ENCODE results near the gene TGDS.
A peak's percentile ranks its signal among the peaks of the same experiment; 100 is the strongest.

The TGDS gene

DNA sequence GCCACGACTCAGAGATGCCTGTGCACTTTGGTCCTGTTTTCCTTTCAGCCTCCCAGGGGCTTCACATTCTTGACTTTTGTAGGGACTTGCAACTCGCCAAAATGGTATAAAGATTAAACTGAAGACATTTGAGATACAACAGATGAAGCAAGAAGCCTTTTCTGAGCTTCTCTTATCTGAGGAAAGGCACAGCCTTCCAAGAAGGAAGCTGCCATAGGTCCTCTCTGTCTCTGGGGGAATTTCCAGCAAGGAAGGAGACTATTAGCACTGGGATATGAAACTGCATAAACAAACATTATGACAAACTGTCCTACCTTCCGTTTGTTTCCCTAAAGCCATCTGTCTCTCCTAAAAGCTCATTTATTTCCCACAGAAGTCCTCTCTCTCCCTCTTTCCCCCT lies 39.3 kb downstream of the TGDS start:
- Histone ChIP-seq H3K27me3 (ENCODE audit: insufficient read depth, low read length) (no peaks in the 10 kb centered on the region), H3K4me3 (ENCODE audit: low read length) (no peak overlapping the region), H2AFZ (ENCODE audit: low read depth, low read length) (no peak overlapping the region), H3K36me3 (ENCODE audit: insufficient read depth, low read length) (no peaks in the 10 kb centered on the region), H3K9me3 (ENCODE audit: low read length) (no peaks in the 10 kb centered on the region), H3K4me1 (ENCODE audit: insufficient read depth, low read length) (peaks cover 10% of the 10 kb centered on the region)

DNA sequence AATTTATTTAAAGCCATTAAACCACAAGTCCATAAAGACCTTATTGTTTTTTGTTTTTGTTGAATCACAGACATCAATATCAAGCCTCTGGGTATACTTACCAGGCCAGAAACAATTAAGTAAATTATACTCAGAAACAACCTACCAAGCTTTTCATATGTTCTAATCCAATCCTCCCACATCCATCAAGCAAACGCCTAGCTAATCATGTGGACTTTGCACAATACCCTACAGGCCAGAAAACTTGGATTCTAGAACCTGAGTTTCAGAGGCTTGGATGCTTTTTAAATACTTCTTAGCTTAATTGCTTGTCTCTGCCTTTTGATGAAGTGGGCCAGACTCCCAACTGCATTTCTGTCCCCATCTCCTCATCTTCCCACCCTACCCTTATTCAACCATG lies 39.9 kb downstream of the TGDS start:
- Histone ChIP-seq H3K27me3 (ENCODE audit: insufficient read depth, low read length) (no peaks in the 10 kb centered on the region), H2AFZ (ENCODE audit: low read depth, low read length) (no peak overlapping the region), H3K4me3 (ENCODE audit: low read length) (no peak overlapping the region), H3K9me3 (ENCODE audit: low read length) (no peaks in the 10 kb centered on the region), H3K36me3 (ENCODE audit: insufficient read depth, low read length) (no peaks in the 10 kb centered on the region), H3K4me1 (ENCODE audit: insufficient read depth, low read length) (peaks cover 10% of the 10 kb centered on the region)

DNA sequence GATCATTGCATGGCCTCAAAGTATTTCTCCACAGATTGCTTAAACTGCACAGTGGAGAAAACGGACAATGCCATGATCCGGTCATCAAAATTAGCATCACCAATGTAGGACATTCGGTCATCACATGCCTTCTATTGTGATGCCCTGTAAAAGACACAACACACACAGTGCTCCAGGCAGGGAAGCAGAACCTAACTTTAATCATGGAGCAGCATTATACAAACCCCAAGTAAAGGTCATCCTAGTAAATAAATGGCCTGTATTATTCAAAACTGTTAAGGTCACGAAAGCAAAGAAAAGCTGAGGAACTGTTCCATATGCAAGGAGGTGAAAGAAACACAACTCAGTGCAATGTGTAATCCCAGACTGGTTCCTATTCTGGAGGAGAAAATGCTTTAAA lies 42.2 kb downstream of the TGDS start:
- no peaks in the 10 kb centered on the region for H3K36me3 ChIP-seq (ENCODE audit: insufficient read depth, low read length)
- no peaks in the 10 kb centered on the region for H3K27me3 ChIP-seq (ENCODE audit: insufficient read depth, low read length)
- peaks cover 10% of the 10 kb centered on the region for H3K4me1 ChIP-seq (ENCODE audit: insufficient read depth, low read length)
- no peak overlapping the region for H3K4me3 ChIP-seq (ENCODE audit: low read length)
- H3K9me3 ChIP-seq (ENCODE audit: low read length) = no peaks in the 10 kb centered on the region
- no peak overlapping the region for H2AFZ ChIP-seq (ENCODE audit: low read depth, low read length)

DNA sequence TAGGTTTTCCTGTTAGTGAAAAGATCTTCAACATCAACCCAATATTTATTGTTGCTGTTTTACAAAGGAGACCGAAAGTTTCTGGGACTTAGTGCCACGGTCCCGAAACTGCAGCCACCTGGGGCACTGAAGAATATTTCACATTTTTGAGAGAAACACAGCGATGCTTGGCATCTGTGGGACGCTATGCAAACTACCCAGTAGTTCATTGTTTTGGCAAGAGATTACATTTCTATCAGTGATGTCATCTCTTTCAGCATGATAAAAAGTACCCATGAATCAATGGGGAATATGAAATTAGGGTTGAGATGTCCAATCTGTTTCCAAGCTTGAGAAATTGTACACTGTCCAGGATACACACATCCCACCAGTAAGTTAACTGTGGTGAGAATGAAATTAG lies 43.9 kb downstream of the TGDS start:
- Histone ChIP-seq H3K36me3 (ENCODE audit: insufficient read depth, low read length) (no peaks in the 10 kb centered on the region), H3K4me3 (ENCODE audit: low read length) (no peak overlapping the region), H3K4me1 (ENCODE audit: insufficient read depth, low read length) (peaks cover 10% of the 10 kb centered on the region), H2AFZ (ENCODE audit: low read depth, low read length) (no peak overlapping the region), H3K27me3 (ENCODE audit: insufficient read depth, low read length) (no peaks in the 10 kb centered on the region), H3K9me3 (ENCODE audit: low read length) (no peaks in the 10 kb centered on the region)

DNA sequence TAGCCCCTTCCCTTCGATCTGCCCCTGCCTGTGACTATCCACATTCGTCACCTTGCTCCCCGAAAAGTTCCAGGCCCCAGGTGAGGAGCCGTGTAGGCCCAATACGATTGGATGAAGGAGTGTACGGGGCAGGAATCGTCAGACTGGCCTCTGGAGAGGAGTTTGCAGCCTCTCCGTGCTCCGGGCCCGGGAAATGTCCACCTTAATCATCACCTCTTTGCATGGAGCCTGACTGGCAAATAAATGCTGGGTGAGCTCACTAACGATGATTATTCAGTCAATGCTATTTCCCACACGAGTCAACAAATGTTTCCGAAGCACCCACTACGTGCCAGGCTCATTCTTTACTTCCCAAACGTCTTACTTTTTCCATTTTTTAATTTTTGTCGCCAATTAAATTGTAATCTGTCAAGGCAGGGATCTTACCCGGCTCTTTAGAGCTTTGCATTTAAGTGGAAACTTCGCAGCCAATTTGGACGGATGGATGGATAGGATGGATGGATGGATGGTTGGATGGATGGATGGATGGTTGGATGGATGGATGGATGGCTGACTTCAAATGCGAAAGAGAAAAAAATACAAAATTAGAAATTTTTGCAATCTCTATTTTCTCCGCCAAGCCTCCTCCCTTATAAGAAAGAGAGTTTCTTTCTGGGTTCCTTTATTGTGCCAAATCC lies 45.8 kb downstream of the TGDS start:
- Histone ChIP-seq H3K36me3 (ENCODE audit: insufficient read depth, low read length) (no peaks in the 10 kb centered on the region), H3K9me3 (ENCODE audit: low read length) (no peaks in the 10 kb centered on the region), H3K4me3 (ENCODE audit: low read length) (peak overlapping the region; percentile 62), H3K4me1 (ENCODE audit: insufficient read depth, low read length) (peaks cover 17% of the 10 kb centered on the region), H3K27me3 (ENCODE audit: insufficient read depth, low read length) (no peaks in the 10 kb centered on the region), H2AFZ (ENCODE audit: low read depth, low read length) (peak overlapping the region; percentile 95)

DNA sequence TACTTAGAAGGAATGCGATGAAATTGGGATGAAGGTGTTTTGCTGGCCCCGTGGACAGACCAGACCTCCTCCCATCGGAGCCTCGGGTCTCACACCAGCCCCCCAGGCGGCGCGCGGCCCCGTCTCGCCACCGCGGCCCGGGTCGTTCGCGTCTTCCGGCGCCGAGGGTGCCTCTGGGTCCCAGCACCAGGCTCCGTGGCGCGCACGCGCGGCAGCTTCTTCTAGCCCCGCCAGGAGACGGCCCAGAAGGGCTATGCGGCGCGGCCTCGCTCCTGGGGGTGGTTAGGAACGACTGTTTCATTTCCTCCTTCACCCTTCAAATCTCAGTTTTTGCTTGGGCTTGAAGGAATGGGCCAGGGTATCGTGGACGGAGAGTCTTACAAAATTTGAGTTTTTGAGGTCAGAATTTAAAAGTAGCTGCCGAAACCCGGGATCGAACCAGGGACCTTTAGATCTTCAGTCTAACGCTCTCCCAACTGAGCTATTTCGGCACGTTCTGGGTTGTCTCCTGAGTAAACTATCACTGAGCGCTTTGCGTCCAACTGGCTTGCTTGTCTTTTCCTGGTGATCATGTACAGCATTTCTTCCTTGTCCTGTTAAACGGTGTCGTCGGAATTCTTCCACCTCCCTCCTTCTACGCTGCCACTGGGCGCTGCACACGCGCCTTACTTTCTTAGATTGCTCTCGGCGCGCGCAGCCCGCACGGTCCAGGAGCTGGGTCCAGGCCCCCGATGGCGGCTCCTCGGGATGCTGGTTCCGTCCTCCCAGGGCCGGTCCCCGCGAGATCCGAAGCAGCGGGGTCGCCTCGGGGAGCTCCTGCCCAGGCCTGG lies 46.5 kb downstream of the TGDS start:
- peak overlapping the region; percentile 62 for H3K4me3 ChIP-seq (ENCODE audit: low read length)
- H3K9me3 ChIP-seq (ENCODE audit: low read length) = no peaks in the 10 kb centered on the region
- H3K36me3 ChIP-seq (ENCODE audit: insufficient read depth, low read length) = no peaks in the 10 kb centered on the region
- no peaks in the 10 kb centered on the region for H3K27me3 ChIP-seq (ENCODE audit: insufficient read depth, low read length)
- H3K4me1 ChIP-seq (ENCODE audit: insufficient read depth, low read length) = peaks cover 17% of the 10 kb centered on the region
- peak overlapping the region; percentile 95 for H2AFZ ChIP-seq (ENCODE audit: low read depth, low read length)

DNA sequence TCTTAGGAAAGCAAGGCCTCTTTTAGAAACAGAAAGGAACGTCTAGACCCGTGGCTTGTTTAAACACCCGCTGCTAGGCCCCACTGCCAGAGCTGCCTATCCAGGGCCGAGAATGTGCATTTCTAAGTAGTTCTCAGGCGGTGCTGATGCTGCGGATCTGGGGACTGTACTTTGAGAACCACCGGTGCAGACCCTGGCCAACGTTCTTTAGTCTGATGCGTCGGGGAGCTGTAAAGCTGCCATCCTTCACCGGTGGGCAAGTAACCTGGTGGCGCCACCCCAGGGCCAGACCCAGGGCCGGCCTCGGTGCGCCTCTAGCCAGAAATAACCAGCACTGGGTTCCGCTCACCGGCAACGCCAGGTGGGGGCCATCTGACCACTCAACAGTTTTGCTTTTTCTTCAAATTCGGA lies 47.1 kb downstream of the TGDS start:
- Histone ChIP-seq H3K4me3 (ENCODE audit: low read length) (peak overlapping the region; percentile 62), H3K27me3 (ENCODE audit: insufficient read depth, low read length) (no peaks in the 10 kb centered on the region), H3K9me3 (ENCODE audit: low read length) (no peaks in the 10 kb centered on the region)

DNA sequence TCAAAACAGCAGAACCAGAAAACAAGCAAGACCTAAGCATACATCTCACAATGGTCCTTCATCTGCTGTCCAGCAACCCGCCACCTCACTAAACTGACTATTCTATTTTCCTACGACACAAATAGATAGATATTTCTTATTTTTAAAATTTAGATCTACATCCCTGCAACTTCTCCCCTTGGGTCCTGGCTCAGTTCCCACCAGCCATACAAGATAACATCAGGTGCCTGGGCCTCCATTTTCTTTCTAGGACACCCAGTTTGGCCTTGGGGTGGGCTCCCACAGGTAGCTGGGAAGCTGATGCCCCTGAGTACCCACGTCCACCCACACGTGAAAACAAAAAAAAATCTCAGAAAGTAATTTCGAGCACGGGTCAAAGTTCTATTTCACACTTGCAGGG lies 47.6 kb downstream of the TGDS start:
- Histone ChIP-seq H3K4me3 (ENCODE audit: low read length) (peak overlapping the region; percentile 62), H3K4me1 (ENCODE audit: insufficient read depth, low read length) (peaks cover 11% of the 10 kb centered on the region), H3K27me3 (ENCODE audit: insufficient read depth, low read length) (no peaks in the 10 kb centered on the region), H3K36me3 (ENCODE audit: insufficient read depth, low read length) (no peaks in the 10 kb centered on the region), H2AFZ (ENCODE audit: low read depth, low read length) (peak overlapping the region; percentile 91), H3K9me3 (ENCODE audit: low read length) (no peaks in the 10 kb centered on the region)

More for the DNA sequence above, 47.1 kb downstream of the TGDS start:
- Histone ChIP-seq H2AFZ (ENCODE audit: low read depth, low read length) (peak overlapping the region; percentile 91), H3K4me1 (ENCODE audit: insufficient read depth, low read length) (peaks cover 15% of the 10 kb centered on the region), H3K36me3 (ENCODE audit: insufficient read depth, low read length) (no peaks in the 10 kb centered on the region)

DNA sequence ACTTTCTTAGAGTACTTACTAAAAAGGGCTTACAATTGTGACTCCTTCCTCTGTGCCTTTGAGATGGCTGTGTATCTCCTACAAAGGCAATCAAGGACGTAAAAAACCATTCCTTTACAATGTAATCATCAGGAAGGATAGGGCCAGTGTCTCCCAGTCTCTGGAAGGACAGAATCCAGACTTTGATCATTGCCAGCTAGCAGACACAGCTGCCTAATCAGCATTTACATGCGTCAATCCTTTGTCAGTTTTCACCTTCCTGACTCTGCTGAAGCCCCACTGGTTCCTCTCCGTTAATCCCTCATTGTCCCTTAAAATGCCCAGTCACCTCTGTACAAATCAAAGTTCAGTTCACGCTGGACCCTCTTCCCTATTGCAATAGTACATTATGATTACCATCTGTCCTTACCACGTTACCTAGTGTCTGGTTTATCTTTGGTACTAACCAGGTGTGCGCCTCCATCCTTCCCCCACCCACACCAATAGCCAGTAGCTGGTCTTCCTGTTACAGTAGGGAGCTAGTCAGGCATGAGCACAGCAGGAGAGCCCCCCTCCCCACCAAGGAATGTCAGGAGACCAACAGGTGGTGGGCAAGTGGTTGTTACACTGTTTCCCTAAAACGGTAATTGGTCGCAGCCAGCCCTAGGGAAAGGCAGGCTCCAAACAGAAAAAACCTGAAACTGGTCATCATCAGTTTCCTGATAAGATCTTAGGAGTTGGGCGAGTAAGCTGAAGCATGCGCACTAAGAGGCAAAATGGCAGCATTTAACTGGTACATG lies 49.7 kb downstream of the TGDS start:
- Histone ChIP-seq H3K4me3 (ENCODE audit: low read length) (no peak overlapping the region), H3K27me3 (ENCODE audit: insufficient read depth, low read length) (no peaks in the 10 kb centered on the region), H2AFZ (ENCODE audit: low read depth, low read length) (no peak overlapping the region), H3K9me3 (ENCODE audit: low read length) (no peaks in the 10 kb centered on the region), H3K36me3 (ENCODE audit: insufficient read depth, low read length) (no peaks in the 10 kb centered on the region), H3K4me1 (ENCODE audit: insufficient read depth, low read length) (peaks cover 7% of the 10 kb centered on the region)

DNA sequence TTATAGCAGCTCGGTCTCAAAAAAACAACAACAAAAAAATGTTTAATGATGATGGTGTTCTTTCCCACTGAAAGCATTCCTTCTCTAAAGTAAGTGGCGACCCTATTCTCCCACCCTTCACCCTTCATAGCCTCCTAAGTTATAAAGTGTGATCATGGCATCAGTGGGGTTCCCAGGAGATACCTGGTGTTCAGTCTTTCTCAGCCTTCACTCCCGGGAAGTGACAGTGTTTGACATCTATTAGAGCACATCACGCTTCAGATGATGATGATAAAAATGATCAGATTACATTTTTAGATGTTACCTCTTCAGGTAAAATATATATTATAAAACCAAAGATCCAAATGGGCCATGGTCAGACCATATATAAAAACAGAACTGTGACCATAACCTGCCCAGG lies 51.0 kb downstream of the TGDS start:
- Histone ChIP-seq H2AFZ (ENCODE audit: low read depth, low read length) (no peak overlapping the region), H3K4me1 (ENCODE audit: insufficient read depth, low read length) (peaks cover 7% of the 10 kb centered on the region), H3K36me3 (ENCODE audit: insufficient read depth, low read length) (no peaks in the 10 kb centered on the region), H3K27me3 (ENCODE audit: insufficient read depth, low read length) (peaks cover 2% of the 10 kb centered on the region), H3K4me3 (ENCODE audit: low read length) (no peak overlapping the region), H3K9me3 (ENCODE audit: low read length) (no peaks in the 10 kb centered on the region)

DNA sequence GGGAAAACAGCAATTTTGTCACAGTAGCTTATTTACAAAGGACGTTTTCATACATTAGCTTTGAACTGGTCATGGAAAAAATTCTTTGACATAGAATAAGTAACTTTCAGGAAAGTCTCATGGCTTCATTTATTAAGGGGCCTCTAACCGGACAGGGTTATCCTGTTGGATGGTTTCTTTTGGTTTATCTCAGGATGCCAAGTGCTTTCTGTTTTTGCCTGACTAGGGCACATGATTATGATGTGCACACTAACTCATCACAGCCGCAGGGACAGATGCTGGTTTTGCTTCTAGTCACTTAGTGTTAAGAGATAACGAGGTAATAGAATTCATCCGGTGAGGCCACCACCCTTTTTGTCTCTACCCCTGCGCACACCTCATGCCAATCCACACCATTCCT lies 53.0 kb downstream of the TGDS start:
- no peaks in the 10 kb centered on the region for H3K36me3 ChIP-seq (ENCODE audit: insufficient read depth, low read length)
- H3K4me3 ChIP-seq (ENCODE audit: low read length) = no peak overlapping the region
- H3K4me1 ChIP-seq (ENCODE audit: insufficient read depth, low read length) = peaks cover 7% of the 10 kb centered on the region
- H2AFZ ChIP-seq (ENCODE audit: low read depth, low read length) = no peak overlapping the region
- peaks cover 2% of the 10 kb centered on the region for H3K27me3 ChIP-seq (ENCODE audit: insufficient read depth, low read length)
- H3K9me3 ChIP-seq (ENCODE audit: low read length) = no peaks in the 10 kb centered on the region

DNA sequence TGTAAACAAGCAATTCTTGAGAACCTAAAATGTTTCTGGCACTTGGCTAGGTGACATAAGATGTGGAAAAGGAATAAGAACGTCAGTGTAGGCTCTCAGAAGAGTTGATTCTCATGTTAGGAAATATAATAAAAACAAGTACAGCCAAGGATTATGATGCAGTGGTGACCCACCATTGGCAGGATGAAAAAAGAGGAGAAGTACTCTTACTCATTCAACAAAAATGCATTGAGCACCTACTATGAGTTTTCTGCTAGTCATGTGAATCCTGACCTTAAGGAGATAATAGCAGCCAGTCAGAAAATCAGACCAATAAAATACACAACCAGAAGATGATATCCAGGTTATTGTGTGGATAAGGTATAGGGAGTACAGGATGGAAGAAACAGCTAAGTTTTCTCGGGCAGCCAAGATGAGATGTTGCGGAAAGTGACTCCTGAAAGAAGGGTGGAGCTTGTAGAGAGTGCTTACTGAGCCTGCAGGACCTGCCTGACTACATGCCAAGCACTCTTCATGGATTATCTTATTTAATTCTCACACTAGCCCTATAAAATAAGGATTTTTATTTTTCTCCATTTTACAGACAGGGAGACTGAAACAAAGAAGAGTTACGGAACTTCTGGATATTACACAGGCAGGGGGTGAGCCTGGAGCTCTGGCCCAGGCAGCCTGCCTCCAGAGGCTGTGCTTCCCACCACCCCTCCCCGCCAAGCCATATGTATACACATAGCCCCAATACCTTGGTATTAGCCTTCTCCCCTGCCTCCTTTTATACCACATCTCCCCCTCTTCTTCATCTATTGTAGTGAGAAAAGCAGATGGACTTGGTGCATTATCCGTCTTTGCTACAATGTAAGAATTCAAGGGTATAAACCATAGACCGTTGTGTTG lies 58.0 kb downstream of the TGDS start:
- peaks cover 2% of the 10 kb centered on the region for H3K27me3 ChIP-seq (ENCODE audit: insufficient read depth, low read length)
- no peaks in the 10 kb centered on the region for H3K9me3 ChIP-seq (ENCODE audit: low read length)
- no peak overlapping the region for H3K4me3 ChIP-seq (ENCODE audit: low read length)
- no peaks in the 10 kb centered on the region for H3K4me1 ChIP-seq (ENCODE audit: insufficient read depth, low read length)
- no peaks in the 10 kb centered on the region for H3K36me3 ChIP-seq (ENCODE audit: insufficient read depth, low read length)
- H2AFZ ChIP-seq (ENCODE audit: low read depth, low read length) = no peak overlapping the region
